HepG2 (cell line): ENCODE measurements around the gene NGRN. TPM values are rescaled to one million over a fixed set of nuclear protein-coding genes. Genes with fewer than 3 reads are reported as not detected.

Source experiments
- ARNTL ChIP-seq: sonication (generic); formaldehyde crosslinking; IDR thresholded peaks from 2 replicates; pipeline ENCODE4 v1.4.0; 2020; ENCODE audit warnings: mild to moderate bottlenecking, missing genetic modification reagents
- KDM5B ChIP-seq: sonication (generic); formaldehyde crosslinking; IDR thresholded peaks from 2 replicates; pipeline ENCODE4 v1.4.0; 2020; ENCODE audit warnings: missing genetic modification reagents, mild to moderate bottlenecking, borderline replicate concordance
- KMT2B ChIP-seq: IDR thresholded peaks from 2 replicates; pipeline ENCODE4 v1.6.1; 2016; ENCODE audit warnings: missing genetic modification reagents, missing compliant biosample characterization
- MAZ ChIP-seq, 2 experiments: sonication (generic) in 1 of 2; formaldehyde crosslinking in 1 of 2; IDR thresholded peaks; 2 replicates each; pipeline versions ENCODE4 v1.5.0 to v1.6.1; 2012 to 2020; ENCODE audit warnings: low read depth in 2 of 2, mild to moderate bottlenecking in 2 of 2, borderline replicate concordance in 1 of 2, improper control_type of control experiment in 1 of 2, low read length in 1 of 2, missing genetic modification reagents in 1 of 2, moderate library complexity in 1 of 2
- MIXL1 ChIP-seq: IDR thresholded peaks from 2 replicates; pipeline ENCODE4 v1.6.1; 2016
- NFE2L2 ChIP-seq: fragments of 150-350 bp; IDR thresholded peaks from 2 replicates; pipeline ENCODE4 v1.6.1; 2014; ENCODE audit warnings: low read length
- REL ChIP-seq: sonication (generic); formaldehyde crosslinking; conservative IDR thresholded peaks from 2 replicates; pipeline ENCODE4 v1.8.0; 2022; ENCODE audit warnings: mild to moderate bottlenecking, missing genetic modification reagents, moderate library complexity
- THAP11 ChIP-seq: IDR thresholded peaks from 2 replicates; pipeline ENCODE4 v1.6.1; 2016; ENCODE audit warnings: missing biosample characterization, missing genetic modification reagents
- ZNF292 ChIP-seq: sonication (generic); formaldehyde crosslinking; IDR thresholded peaks from 2 replicates; pipeline ENCODE4 v1.8.1; 2022; ENCODE audit warnings: mild to moderate bottlenecking, low read depth, missing genetic modification reagents, borderline replicate concordance
- ZNF329 ChIP-seq: sonication (generic); formaldehyde crosslinking; IDR thresholded peaks from 2 replicates; pipeline ENCODE4 v1.9.0; 2021; ENCODE audit warnings: low read depth, mild to moderate bottlenecking, missing genetic modification reagents
- ZNF337 ChIP-seq: sonication (generic); formaldehyde crosslinking; IDR thresholded peaks from 2 replicates; pipeline ENCODE4 v1.5.1; 2020; ENCODE audit warnings: missing genetic modification reagents, low read depth, mild to moderate bottlenecking, borderline replicate concordance
- polyA plus RNA-seq, 8 experiments: library from polyadenylated mRNA; depleted of rRNA in 3 of 8; stranded (reverse) in 7 of 8; unstranded in 1 of 8; fragments of >200 nt; fragmentation: Illumina TruSeq in 4 of 8; extraction: Trizol in 4 of 8; gene quantifications; 2 replicates each; pipeline versions ENCODE4 v1.2.1 to v1.2.3, GENCODE V29; 2011 to 2016; ENCODE audit warnings: low read depth in 4 of 8, missing spikeins in 1 of 8, mixed read lengths in 1 of 8; ENCODE audit not compliant: insufficient read depth in 1 of 8
- total RNA-seq, 5 experiments: library from RNA; depleted of rRNA; stranded (reverse); fragments of >200 nt; fragmentation: Illumina TruSeq; extraction: Trizol; gene quantifications; 2 replicates each; pipeline ENCODE4 v1.2.3, GENCODE V29; 2016; ENCODE audit warnings: low read depth in 1 of 5
- TF ChIP-seq, protein P1 (sequence below): sonication (generic); formaldehyde crosslinking; IDR thresholded peaks from 2 replicates; pipeline ENCODE4 v1.4.0; 2020; ENCODE audit warnings: missing genetic modification reagents, mild to moderate bottlenecking, borderline replicate concordance
- TF ChIP-seq, protein P2 (sequence below): sonication (generic); formaldehyde crosslinking; conservative IDR thresholded peaks from 2 replicates; pipeline ENCODE4 v1.4.0; 2020; ENCODE audit warnings: missing genetic modification reagents
- TF ChIP-seq, protein P3 (sequence below): IDR thresholded peaks from 2 replicates; pipeline ENCODE4 v1.6.1; 2018; ENCODE audit warnings: missing genetic modification reagents, mild to moderate bottlenecking, missing compliant biosample characterization
- TF ChIP-seq, protein P4 (sequence below): sonication (generic); formaldehyde crosslinking; IDR thresholded peaks from 2 replicates; pipeline ENCODE4; 2020; ENCODE audit warnings: missing genetic modification reagents, mild to moderate bottlenecking, borderline replicate concordance
- TF ChIP-seq, protein P5 (sequence below): sonication (generic); formaldehyde crosslinking; IDR thresholded peaks from 2 replicates; pipeline ENCODE4 v1.4.0; 2020; ENCODE audit warnings: missing genetic modification reagents

NGRN gene
- total and polyA plus RNA-seq, 2 of the 13 experiments (the other 11 are each of a cell fraction or from before 2014, with no cell fraction given) = 39.8 to 63.7 TPM

DNA sequence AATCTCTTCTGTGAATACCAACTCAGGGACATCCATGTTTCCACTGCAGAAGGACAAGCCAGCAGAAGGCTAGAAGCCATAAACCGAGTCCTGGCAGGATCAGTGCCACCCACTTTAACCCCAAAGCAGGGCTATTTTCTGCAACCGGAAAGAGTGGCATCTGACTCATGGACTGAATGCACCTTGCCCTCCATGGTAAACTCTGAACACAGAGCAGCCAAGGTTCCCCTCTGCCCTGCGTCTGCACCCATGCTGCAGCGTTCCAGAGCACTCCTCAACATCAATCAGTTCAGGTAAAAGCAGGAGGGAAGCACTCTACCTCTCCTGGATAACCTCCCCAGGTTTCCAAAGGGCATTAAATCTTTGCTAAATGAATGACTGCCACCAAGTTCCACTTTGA lies 801 bp upstream of the NGRN start (continued):
- TF ChIP-seq, protein P1, sequence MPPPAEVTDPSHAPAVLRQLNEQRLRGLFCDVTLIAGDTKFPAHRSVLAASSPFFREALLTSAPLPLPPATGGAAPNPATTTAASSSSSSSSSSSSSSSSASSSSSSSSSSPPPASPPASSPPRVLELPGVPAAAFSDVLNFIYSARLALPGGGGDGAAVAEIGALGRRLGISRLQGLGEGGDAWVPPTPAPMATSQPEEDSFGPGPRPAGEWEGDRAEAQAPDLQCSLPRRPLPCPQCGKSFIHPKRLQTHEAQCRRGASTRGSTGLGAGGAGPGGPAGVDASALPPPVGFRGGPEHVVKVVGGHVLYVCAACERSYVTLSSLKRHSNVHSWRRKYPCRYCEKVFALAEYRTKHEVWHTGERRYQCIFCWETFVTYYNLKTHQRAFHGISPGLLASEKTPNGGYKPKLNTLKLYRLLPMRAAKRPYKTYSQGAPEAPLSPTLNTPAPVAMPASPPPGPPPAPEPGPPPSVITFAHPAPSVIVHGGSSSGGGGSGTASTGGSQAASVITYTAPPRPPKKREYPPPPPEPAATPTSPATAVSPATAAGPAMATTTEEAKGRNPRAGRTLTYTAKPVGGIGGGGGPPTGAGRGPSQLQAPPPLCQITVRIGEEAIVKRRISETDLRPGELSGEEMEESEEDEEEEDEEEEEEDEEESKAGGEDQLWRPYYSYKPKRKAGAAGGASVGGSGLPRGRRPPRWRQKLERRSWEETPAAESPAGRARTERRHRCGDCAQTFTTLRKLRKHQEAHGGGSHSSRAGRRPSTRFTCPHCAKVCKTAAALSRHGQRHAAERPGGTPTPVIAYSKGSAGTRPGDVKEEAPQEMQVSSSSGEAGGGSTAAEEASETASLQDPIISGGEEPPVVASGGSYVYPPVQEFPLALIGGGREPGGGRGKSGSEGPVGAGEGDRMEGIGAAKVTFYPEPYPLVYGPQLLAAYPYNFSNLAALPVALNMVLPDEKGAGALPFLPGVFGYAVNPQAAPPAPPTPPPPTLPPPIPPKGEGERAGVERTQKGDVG (CRISPR knock-in tag) = no peak
- no peak for TF ChIP-seq THAP11 (CRISPR knock-in tag)
- TF ChIP-seq, protein P2, sequence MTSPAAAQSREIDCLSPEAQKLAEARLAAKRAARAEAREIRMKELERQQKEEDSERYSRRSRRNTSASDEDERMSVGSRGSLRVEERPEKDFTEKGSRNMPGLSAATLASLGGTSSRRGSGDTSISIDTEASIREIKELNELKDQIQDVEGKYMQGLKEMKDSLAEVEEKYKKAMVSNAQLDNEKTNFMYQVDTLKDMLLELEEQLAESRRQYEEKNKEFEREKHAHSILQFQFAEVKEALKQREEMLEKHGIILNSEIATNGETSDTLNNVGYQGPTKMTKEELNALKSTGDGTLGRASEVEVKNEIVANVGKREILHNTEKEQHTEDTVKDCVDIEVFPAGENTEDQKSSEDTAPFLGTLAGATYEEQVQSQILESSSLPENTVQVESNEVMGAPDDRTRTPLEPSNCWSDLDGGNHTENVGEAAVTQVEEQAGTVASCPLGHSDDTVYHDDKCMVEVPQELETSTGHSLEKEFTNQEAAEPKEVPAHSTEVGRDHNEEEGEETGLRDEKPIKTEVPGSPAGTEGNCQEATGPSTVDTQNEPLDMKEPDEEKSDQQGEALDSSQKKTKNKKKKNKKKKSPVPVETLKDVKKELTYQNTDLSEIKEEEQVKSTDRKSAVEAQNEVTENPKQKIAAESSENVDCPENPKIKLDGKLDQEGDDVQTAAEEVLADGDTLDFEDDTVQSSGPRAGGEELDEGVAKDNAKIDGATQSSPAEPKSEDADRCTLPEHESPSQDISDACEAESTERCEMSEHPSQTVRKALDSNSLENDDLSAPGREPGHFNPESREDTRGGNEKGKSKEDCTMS (CRISPR knock-in tag) = no peak
- no peak for TF ChIP-seq ZNF337
- TF ChIP-seq, protein P3, sequence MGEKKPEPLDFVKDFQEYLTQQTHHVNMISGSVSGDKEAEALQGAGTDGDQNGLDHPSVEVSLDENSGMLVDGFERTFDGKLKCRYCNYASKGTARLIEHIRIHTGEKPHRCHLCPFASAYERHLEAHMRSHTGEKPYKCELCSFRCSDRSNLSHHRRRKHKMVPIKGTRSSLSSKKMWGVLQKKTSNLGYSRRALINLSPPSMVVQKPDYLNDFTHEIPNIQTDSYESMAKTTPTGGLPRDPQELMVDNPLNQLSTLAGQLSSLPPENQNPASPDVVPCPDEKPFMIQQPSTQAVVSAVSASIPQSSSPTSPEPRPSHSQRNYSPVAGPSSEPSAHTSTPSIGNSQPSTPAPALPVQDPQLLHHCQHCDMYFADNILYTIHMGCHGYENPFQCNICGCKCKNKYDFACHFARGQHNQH = no peak
- no peak for TF ChIP-seq REL
- TF ChIP-seq ARNTL (CRISPR knock-in tag) = no peak
- TF ChIP-seq, protein P4, sequence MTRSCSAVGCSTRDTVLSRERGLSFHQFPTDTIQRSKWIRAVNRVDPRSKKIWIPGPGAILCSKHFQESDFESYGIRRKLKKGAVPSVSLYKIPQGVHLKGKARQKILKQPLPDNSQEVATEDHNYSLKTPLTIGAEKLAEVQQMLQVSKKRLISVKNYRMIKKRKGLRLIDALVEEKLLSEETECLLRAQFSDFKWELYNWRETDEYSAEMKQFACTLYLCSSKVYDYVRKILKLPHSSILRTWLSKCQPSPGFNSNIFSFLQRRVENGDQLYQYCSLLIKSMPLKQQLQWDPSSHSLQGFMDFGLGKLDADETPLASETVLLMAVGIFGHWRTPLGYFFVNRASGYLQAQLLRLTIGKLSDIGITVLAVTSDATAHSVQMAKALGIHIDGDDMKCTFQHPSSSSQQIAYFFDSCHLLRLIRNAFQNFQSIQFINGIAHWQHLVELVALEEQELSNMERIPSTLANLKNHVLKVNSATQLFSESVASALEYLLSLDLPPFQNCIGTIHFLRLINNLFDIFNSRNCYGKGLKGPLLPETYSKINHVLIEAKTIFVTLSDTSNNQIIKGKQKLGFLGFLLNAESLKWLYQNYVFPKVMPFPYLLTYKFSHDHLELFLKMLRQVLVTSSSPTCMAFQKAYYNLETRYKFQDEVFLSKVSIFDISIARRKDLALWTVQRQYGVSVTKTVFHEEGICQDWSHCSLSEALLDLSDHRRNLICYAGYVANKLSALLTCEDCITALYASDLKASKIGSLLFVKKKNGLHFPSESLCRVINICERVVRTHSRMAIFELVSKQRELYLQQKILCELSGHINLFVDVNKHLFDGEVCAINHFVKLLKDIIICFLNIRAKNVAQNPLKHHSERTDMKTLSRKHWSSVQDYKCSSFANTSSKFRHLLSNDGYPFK (CRISPR knock-in tag) = no peak
- TF ChIP-seq MIXL1 (CRISPR knock-in tag) = no peak
- no peak for TF ChIP-seq MAZ (IDR thresholded peaks at IDR 0.05; ENCODE audit: borderline replicate concordance, low read depth, low read length)
- TF ChIP-seq MAZ (CRISPR knock-in tag; IDR thresholded peaks at IDR 0.05; ENCODE audit: low read depth) = no peak
- TF ChIP-seq ZNF329 = no peak
- TF ChIP-seq, protein P5, sequence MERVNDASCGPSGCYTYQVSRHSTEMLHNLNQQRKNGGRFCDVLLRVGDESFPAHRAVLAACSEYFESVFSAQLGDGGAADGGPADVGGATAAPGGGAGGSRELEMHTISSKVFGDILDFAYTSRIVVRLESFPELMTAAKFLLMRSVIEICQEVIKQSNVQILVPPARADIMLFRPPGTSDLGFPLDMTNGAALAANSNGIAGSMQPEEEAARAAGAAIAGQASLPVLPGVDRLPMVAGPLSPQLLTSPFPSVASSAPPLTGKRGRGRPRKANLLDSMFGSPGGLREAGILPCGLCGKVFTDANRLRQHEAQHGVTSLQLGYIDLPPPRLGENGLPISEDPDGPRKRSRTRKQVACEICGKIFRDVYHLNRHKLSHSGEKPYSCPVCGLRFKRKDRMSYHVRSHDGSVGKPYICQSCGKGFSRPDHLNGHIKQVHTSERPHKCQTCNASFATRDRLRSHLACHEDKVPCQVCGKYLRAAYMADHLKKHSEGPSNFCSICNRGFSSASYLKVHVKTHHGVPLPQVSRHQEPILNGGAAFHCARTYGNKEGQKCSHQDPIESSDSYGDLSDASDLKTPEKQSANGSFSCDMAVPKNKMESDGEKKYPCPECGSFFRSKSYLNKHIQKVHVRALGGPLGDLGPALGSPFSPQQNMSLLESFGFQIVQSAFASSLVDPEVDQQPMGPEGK = no peak
- TF ChIP-seq KDM5B (CRISPR knock-in tag) = no peak
- no peak for TF ChIP-seq KMT2B (CRISPR knock-in tag)
- TF ChIP-seq ZNF292 (CRISPR knock-in tag) = no peak
- TF ChIP-seq NFE2L2 = no peak
